HG03575 (cell line): ENCODE results near the gene TMEM63A.
A peak's percentile ranks its signal among the peaks of the same experiment; 100 is the strongest.
"Not testable (repeated sequence)": the region's sequence is repeated elsewhere in the genome, so short reads cannot be mapped to it uniquely, and the experiment has no call there.

Source experiments
- ATAC-seq: cut with Tn5 transposase; IDR thresholded peaks from one replicate; pipeline ENCODE4 v1.9.1; 2021; ENCODE audit not compliant: unreplicated experiment, insufficient number of reproducible peaks, low FRiP score; ENCODE audit errors: extremely low read depth

TMEM63A gene

DNA sequence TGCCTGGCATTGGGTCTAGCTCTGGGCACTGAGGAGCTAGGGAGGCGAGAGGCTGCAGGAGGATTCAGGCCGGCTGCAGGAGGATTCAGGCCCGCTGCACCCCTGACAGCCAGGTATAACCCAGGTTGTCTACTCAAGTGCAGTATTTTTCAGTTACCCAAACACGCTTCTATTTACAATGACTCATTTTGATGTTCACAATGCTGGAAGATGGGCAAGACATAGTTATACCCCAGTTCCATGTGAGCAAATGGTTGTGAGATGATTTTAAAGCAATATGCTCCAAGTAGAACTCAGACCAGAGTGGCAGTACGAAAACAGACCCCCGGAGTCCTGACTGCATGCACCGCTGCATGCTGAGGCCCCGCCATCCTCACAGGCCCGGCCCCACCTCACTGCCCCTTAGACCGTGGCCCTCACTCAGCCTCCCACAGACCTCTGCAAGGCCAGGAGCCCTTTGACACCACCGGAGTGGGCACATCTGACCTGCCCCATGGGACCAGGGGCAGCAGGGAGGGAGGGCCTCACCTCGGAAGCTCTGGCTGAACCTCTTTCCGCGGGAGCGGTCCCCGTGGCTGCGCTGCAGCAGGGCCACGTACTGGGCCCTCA is 6.2 kb upstream of the TMEM63A start:
- ATAC-seq: no peak

DNA sequence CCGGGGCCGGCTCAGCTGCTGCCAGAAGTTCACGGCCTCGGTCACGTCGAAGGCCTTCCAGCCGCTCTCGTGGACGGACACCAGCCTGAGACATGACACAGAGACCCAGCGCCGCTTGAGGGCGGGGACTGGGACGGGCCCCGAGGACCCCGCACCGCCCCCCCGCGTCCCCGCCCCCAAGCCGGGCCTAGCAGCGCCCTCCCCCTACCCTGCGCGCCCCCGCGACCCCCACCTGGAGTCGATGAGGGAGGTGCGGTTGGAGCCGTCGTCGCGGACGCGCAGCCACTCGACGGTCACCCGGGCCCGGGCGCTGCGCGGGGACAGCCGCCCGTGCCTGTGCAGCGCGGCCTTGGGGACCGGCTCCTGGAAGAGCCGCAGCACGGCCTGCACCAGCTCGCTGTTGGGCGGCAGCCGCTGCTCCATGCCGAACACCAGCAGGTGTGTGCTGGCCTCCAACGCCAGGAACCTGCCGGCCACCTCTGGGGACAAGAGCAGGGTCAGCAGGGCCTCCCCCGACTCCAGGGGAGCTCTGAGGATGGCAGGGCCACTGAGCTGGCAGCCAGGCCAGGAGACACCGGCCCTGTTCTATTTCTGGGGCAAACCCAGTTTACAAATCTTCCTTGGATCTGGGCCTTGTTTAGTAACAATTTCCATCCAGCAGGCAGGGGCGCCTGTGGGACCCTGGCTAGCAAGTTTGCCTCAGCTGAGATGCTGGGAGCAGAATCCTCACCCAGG is 5.5 kb upstream of the TMEM63A start:
- ATAC-seq: not testable (repeated sequence)

DNA sequence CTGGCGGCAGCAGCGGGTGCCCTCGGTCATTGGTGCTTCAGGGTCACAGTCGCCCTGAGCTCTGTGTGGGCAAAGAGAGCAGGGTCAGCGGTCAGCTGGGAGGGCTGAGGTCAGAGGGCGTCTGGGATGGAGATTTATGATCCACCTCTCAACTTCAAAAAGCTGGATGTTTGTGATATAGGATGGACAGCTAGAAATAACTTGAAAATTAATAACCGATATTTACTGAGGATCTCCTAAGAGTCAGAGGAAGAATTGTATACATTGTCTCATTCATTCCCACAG is 4.8 kb upstream of the TMEM63A start:
- ATAC-seq: no peak

DNA sequence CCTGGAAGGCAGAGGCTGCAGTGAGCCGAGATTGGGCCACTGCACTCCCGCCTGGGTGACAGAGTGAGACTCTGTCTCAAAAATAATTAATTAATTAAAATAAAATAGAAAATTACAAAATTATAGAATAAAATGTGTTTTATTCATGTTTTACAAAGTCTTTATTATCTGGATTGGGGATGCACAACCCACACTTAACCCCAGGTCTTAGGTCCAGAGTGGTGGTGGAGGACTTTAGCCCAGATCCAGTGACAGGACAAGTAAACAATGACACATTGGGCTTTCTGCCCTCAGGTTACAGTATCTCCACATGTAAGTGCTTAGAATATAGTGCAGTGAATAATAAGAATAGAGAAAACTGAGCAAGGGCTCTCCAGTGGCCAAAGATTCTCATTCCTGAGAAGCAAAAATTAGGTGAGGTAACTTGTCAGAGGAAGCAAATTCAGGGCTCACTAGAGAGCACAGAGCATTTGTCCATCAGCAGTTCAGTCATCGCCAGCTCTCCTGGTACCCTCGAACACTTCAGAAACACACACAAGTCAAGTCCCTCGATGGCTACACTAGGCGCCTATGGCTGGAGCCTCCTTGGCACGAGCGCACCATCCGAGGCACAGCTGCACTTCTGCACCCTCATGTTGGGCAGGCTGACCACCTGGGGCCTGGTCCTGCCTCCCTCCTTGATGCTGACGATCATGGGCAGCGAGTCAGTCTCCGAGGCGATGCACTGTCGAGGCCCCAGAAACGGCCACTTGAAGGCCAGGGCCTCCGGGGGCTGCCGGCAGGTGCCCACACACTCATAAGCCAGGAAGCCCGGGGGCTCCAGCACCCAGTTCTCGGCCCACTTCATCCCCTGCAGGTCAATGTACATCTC is 4.2 kb upstream of the TMEM63A start:
- ATAC-seq: no peak

DNA sequence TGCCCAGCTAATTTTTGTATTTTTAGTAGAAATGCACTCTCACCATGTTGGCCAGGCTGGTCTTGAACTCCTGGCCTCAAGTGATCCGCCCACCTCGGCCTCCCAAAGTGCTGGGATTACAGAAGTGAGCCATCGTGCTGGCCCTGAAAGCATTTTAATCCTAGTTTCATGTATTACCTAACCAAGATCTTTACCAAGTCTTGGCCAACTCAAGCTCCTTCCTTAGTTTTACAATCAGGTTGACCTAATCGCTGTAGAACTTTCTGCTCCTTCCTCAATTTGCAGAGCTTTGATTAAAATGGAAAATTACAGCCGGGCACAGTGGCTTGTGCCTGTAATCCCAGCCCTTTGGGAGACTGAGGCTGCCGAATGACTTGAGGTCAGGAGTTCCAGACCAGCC is 3.2 kb upstream of the TMEM63A start:
- ATAC-seq: no peak

DNA sequence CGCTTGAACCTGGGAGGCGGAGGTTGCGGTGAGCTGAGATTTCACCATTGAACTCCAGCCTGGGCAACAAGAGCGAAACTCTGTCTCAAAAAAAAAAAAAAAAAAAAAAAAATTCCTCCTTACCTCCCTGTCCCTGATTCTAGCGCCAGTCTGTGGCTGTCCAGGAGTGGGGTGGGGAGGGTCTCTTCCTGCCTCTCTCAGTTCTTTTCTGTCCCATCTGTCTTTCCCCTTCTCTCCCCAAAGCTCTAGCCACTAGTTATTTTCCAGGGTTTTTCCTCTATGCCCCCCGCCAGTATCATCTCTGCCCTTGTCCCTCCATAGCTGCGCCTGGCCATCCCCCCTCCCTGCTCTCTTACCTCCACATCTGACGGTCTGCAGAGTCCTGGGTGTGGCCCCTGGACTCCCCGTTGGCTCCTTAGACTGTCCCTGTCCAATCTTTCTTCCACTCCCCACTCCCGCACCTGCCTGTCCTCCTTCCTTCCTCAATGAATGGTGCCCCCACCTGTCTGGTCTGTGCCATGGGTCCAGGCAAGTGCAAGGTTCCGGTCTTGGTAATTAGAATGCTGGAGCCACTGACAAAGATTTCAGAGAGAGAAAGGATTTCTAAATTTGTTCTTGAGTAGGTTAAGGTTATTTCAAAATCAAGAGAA is 1.6 kb upstream of the TMEM63A start:
- no peak for ATAC-seq

DNA sequence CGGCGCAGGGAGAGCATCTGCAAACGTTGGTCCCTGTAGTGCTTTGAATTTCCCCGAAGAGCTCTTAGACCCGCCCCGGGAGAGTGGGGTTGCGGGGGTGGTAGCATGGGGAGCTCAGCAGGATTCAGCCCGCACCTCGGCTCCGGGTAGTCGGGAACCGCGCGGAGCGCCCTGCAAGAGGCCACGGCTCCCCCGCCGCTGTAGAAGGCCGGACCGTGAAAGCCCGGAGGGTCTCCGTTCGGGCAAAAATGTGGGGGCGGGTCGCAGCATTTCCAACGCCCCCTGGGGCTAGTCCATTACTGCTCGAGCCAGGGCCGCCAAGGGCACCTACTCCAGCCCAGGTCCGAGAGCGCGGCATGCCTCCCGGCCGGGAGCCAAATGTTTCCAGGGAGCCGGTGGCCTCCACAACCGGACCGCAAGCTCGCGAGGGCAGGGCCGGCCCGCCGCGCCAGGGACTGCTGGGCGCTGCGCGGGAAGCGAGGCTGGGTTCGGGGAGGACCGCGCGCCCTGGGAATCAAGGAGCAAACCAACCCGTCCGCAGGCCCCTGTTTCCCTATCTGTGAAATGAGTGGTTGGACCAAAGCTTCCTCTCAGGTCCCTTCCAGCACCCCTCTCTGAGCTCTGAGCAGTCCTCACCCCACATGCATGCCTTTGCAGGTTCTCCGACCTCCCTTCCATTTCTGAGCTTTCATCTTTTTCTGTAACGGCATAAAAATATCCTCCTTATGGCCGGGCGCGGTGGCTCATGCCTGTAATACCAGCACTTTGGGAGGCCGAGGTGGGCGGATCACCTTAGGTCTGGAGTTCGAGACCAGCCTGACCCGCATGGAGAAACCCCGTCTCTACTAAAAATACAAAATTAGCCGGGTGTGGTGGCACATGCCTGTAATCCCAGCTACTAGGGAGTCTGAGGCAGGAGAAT is 775 bp upstream of the TMEM63A start:
- peak; percentile 13 for ATAC-seq

DNA sequence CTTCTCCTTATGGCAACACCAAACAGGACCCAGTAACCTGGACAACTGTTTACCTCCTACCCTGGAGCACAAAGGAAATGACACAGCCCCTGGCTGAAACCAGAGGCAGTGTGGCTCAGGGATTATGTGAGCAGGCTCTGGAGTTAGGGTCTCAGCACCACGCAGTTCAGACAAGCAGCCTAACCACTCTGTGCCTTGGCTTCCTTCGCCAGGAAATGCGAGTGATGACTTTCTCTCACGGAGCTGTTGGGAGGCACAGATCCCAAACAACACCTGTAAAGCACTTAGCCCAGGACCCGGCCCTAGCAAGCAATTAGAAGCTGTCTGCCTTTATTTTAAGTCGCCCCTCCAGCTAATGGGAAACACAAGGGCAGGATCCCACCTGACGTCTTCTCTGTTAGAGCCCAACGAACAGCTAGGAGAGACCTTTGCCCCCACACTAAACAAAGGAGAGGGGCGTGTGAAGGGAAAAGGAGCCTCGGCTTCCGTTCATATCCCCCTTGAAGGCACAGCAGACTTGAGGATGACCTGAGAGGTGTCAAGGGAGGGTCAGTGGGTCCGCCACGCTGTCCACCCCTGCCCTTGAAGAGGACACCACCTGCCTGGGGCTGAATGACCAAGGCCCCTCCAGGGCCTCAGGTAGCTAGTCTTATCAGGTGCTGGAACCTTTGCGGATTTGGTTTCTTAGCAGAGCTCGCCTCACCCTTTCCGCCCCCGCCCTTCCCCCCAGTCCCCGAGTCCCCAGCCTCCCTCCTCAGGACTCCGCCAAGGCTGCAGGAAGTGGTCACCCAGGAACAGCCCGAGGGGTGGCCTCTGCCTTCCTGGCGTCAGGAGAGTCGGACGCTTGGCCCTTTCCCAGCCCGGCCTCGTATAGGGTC is 860 bp downstream of the TMEM63A start:
- no peak for ATAC-seq

DNA sequence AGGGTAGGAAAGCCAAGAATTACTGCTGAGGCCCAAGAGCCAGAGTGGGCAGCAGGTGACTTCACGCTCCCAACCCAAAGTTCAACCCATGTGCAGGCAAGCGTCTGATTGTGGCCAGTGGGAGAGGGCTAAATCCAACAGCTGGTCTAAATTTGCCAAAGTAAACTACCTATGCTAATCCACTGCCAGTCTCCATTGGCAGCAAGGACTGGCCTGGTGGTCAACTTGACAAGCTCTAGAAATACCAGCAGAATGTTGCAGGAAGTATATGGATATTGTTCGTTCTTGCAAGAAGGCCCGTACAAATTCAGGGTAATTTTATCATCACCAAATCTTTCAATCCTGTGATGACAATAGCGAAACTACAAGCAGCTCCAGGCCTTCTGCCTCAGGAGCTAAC is 1.5 kb downstream of the TMEM63A start:
- no peak for ATAC-seq

DNA sequence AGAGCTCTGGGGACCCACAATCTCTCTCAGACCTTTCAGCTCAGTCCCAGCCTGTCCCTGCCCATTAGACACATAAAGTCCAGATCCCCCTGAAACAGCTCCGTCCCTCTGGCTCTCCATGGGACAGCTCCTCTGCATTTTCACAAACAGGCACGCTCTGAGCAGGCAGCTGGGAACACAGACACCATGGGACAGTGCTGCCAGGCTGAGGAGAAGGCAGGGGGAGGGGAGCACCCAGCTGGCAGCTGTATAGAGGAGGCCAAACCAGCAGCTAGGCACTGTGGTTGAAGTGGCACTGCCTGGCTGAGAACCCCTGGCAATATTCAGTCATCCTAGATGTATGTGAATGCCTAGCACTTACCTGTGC is 2.0 kb downstream of the TMEM63A start:
- no peak for ATAC-seq

DNA sequence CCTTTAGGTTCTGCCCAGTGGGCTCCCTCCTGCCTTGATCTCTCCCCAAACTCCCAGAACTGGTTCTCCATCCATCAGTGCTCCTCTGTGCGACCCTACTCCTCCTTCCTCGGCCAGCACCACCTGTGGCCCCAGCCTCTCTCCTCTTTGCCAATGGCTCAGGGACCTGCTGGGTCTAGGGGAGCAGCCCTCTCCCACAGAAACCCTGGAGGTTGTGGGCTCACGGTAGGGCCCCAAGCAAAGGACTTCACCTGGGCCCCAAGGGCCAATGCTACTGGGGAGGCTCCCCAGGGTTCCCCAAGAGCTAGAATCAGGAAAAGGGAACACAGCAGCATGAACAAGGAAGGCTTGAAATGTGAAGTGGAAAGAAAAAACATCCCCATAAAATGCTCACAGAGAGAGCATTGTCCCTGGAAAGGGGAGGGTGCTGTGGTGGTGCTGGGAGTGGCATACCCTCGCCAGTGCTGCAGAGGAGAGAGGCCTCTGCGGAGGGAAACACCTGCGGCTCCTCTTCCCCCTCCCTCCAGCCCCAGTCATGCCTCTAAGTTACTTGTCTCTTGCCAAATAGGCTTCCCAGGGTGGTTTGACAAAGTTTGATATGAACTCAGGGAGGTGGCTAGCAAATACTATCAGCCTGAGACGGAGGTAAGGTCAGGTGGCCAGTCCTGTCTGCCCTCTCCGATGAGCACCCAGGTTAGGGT is 2.5 kb downstream of the TMEM63A start:
- no peak for ATAC-seq

DNA sequence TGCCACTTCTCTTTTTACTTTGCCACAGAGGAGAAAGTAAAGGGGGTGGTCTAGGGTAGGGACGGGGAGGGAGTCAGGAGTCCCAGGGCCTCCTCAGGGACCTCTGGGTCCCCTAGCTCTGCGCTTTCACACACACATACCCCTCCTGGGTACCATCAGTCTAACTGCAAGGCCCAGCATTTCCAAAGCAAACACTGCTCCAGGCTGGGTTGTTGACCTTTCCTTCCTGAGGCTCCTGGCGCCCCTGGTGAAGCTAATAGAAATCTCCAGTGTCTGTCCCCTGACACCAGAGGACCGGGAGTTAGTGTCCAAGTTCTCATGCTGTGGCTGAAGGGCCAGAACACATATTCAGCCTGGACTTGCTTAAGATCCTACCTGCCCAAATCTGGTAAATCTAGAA is 3.9 kb downstream of the TMEM63A start:
- no peak for ATAC-seq

DNA sequence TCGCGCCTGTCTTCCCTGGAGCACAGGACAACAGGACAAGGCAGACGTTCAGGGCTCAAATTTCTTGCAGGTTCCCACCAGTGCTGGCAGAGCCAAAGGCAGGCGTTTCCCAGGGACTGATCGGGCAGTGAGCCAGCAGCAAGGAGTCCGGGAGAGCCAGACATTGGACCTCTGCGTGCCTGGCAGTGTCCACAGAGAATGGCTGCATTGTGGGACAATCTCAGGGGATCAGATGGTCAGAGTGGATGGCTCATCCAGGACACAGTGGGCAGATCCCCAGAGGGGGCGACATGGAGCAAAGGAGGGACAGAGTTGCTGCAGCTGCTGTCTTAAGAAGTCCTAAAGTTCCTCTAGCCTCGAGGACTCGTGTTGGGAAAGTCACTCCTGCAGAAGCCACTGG is 4.6 kb downstream of the TMEM63A start:
- ATAC-seq: no peak

DNA sequence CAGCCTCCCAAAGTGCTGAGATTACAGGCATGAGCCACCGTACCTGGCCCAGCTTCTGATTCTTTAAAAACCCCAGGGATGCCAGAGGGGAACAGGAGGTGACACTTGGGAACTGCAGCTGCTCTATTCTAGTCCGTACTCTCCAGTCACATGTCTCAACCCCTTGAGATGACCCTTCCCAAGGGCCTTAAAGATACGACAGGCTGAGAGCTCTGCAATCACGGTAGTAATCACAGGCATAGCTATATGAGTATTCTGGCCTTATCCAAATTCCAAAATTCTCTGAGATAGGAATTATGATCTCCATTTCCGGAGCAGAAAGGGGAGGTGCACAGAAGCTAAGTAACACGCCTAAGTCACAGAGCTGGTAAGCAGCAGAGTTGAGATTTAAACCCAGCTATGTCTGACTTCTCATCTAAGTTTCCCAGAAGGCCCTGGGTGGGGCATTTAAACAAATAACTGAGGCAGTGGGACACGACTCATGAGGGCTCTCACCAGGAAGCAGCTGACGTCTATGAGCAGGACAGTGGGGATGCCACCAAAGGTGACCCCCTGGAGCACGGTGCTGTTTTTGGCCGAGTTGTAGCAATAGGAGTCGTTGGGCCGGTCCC is 5.2 kb downstream of the TMEM63A start:
- no peak for ATAC-seq

DNA sequence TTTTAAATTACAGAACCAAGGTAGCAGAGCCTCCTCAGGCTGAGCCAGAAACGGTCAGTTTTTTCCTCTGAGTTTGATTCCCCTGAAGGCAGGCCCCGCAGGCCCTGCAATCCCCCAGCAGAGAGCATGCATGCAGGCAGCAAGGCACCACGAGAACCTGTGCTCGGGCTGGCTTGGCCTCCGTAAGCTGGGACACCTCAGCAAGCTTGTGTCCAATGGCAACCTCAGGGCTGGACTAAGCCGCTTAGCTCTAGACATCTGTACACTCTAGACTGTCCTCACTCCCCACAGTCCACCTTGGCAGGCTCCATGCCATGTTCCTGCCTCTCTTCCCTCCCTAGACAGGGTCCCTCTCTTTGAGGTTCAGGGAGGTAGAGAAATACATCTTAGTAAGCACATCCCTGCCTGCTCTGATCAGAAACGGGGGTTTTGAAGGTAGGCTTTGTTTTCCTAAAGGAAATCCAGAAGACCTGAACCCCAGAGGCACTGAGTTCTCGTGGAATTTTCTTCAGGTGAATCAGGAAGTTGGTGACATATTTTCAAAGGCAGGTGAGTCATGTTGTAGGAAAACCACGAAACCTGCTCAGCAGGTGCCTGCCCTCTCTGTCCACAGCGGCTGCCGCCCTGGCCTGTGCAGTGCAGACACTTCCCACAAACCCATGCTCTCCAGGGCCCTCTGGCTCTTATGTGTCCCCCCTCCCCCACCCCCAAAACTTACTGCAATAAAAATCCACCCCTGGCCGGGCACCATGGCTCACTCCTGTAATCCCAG is 7.0 kb downstream of the TMEM63A start:
- no peak for ATAC-seq

DNA sequence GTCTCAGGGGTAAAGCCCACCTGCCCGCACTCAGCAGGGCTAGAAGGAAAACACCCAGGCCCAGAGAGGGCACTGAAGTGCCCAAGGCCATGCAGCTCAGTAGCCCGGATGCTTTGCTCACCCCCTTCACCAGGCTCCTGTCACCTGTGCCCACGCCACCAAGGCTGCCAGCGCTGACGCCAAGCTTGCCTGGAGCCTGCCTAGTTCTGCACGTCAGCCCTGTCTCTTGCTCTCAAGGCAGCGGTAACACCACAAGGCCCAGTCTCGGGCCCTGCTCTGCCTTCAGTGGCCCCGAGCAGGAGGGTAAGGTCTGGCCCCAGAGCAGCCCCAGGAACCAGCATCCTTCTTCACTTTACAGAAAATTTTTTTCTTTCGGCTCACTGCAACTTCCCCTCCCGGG is 7.7 kb downstream of the TMEM63A start:
- ATAC-seq: no peak
